GM19463 (cell line): Measurements from ENCODE around the gene RABL6.

ENCODE experiments used
- ATAC-seq: cut with Tn5 transposase; IDR thresholded peaks from one replicate; pipeline ENCODE4 v1.9.1; 2021; ENCODE audit warnings: mild to moderate bottlenecking, moderate library complexity; ENCODE audit not compliant: unreplicated experiment

Gene RABL6

DNA sequence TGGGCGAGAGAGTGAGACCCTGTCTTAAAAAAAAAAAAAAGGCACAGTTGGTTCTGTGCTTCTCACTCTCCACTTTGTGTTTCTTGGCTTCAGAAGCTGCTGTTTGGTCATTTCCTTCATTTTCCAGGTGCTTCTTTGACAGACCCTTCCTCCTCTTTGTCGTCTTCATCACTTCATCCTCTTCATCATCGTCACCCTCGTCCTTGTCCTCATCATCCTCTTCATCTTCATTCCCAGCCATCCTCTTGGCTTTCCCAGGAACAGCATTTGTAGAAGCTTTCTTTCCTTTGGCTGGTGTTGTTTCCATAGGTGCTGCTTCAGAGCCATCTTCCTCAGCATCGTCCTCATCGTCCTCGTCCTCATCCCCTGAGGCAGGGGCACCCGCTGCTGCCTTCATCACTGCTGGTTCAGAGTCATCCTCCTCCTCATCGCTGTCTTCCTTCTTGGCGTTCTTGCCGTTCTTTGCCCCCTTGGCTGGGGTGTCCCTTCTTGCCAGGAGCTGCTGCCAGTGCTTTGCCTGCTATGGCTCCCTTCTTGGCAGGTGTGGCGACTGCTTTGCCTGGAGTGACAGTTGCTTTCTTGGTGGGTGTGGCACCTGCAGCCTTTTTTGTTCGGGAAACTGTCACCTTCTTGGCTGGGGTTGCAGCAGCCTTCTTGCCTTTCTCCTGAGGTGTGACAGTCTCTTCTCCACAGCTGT, 7.1 kb downstream of the RABL6 start:
- ATAC-seq, result no peak

DNA sequence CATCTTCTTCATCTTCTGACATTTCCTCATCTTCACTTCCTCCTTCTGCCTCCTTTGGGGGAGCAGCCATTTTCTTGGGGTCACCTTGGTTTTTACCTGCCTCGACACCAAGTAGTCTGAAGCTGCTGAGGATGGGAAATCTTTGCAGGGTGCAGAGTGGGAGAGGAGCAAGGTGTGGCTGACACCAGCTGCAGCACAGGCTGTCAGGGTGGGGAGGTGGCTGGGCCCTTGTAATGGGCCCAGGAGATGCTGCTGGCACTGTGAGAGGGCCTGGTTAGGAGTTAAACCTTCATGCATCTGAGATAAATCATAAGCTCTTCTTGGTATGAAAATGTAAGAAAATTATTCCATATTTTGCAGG, 7.7 kb downstream of the RABL6 start:
- ATAC-seq, result no peak

- no peak for ATAC-seq
Observed at GRCh38 chr9:136820971-136821825, 13.4 kb downstream of the RABL6 start.

DNA sequence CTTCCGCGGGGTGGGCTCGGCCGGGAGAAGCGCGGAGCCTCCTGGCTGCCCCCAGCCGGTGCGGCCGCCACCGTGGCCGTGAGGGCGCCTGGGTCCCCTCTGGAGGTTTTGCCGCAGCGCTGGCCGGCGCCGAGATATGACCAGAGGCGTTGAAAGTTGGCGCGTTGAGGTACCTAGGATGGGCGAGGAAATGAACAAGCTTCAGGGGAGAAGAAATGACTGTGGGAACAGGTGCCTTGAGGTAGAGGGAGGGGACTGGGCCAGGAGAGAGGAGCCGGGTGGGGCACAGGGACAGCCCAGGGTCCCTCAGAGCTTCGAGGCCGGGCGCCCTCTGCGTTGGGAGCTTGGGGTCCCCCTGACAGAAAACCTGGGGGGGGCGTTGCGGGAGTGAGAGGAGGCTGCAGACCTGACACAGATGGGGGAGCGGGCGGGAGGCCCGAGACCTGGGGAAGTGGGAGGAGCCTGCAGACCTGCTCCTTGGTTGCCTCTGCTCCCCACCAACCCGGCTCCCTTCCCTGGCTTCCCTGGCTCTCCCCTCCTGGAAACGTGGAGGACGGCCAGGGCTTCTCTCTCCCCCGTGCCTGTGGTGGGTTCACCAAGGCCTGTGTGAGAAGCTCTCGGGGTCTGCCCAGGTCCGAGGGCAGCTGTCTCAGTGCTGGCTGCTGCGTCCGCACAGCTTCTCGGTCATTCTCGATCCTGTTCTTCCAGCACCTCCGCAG, 14.2 kb downstream of the RABL6 start:
- ATAC-seq, result no peak

DNA sequence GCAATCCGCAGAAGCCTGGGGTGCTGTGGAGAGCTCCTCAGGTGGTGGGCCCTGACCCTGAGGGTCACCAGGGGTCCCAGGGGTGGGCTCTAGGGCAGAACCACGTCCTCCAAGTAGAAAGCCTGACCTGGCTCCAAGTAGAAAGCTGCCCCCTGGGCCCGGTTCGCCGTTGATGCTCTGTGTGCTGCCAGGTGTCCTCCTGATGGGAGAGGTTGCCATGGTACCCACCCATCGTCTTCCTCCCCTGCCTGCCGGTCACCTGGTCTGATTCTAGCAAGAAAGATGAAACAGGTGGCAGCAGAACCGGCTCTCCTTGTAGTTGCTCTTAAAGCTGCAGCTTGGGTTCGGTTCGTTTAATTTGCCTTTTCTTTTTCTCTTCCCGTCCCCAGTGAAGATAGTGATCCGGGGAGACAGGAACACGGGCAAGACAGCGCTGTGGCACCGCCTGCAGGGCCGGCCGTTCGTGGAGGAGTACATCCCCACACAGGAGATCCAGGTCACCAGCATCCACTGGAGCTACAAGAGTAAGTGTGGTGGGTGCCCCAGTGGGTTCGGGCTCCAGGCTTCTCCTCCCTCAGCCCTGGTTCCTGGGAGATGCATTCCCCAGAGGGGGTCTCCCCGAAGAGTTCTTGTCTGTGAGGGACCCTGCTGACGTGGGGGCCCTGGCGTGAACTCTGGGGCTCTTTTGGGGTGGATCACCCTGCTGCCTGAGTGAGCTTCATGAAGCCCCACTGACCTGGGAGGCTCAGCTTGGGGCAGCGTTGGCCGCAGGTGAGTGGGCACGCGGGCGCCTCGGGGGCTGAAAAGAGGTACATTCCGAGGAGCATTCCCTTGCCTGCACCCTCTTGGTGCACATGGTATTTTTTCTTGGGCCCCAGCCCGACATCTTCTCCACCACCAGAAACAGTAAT, 15.6 kb downstream of the RABL6 start:
- no peak for ATAC-seq

DNA sequence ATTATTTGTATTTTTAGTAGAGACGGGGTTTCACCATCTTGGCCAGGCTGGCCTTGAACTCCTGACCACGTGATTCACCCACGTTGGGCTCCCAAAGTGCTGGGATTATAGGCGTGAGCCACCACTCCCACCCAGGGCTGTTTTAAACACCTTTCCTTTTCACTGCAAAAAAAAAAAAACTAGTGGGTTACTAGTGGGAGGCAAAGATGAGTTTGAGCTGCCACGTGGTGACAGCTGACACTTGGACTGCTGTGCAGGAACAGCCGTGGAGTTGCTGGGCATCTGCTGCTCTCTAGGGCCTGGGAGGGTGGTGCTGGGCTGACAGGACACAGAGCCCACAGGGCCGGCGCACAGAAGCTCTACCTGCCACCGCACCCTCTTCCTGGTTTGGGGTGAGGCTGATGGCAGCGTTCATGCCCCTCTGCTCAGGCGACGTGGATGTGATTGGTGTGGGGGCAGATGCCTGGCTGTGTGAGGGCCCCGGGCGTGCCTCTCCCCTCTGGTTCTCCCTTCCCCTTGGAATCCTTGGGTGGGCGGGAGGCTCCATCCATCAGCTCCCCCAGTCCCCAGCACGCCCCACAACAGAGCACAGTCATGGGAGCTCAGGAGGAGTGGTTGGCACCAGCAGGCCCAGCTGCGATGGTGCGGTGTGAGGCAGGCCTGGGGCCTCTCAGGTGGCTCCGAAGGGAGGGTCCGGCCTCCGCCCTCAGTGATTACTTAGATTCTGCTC, 16.9 kb downstream of the RABL6 start:
- ATAC-seq, result no peak

GRCh38 chr9:136825295-136826187, 17.8 kb downstream of the RABL6 start:
- ATAC-seq, result no peak

- no peak for ATAC-seq
Observed at GRCh38 chr9:136826188-136826541, 18.4 kb downstream of the RABL6 start.

DNA sequence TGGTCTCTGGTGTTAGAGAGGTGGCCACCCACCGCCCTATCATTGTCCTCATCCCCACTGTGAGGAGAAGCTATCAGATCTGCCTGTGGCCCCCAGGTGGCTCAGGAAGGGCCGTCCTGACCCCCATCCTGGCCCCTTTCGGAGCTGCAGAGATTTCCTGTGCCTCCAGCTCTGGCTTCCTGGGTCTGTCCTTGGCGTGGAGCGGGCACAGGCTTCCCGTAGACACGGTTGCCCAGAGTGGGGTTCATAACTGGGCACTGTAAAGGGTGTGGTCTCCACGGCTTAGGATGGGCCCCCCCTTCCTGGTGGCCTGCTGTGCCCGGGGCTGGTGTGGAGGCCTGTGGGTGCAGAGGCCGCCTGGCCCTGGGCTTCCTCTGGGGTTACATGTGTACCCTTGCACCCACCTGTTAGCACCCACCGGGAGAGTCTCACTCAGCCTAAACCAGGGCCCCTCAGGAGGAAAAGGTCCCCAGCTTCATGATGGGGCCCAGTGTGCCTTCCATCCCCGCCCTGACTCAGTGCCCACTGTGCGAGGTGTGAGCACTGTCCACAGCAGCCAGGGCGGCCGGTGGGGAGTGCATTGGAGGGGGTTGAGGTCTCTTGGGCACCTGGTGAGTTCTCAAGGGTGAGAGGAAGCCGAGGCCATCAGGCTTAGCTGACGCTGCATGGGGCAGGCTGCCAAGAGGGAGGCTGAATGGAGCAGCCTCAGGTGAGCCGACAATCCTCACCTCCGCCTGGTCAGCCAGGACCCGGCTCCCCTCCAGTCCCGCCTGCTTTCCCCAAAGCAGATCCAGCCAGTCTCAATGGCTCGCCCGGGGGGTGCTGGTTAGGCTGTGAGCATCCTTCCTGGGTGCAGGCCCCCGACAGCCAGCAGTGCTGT, 19.2 kb downstream of the RABL6 start:
- ATAC-seq, result no peak

DNA sequence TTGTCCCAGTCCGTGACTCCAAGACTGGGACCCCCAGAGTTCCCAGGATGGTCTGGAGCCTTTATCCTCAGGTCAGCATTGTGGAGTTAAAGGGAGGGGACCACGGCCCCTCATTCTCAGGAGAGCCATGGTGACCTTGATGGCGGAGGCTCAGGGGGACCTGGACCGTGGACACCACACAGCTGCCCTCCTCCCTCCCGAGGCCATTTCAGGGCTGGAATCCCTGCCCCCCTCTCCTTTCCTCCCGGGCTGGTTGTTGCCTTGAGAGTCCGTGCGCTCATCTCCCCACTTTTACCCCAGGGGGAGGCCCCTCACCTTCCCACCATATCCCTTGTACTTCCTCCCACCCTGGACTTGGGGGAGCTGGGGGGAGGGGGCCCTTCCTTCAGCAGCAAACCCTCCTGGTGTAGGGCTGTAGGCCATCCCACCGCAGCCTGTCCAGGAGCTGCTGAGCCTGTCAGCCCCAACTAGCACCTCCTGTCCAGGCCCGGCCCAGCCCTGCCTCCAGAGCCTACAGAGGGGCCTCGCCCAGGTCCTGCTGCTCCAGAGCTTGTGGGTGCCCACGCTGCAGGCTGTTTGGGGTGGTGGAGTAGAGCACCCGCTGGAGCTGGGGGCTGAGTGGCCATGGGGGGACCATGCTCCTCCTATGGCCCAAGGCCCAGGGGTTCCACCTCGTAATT, 20.2 kb downstream of the RABL6 start:
- ATAC-seq, result no peak

- no peak for ATAC-seq
Observed at GRCh38 chr9:136828474-136829140, 20.9 kb downstream of the RABL6 start.

GRCh38 chr9:136829412-136829811, 21.7 kb downstream of the RABL6 start:
- no peak for ATAC-seq

DNA sequence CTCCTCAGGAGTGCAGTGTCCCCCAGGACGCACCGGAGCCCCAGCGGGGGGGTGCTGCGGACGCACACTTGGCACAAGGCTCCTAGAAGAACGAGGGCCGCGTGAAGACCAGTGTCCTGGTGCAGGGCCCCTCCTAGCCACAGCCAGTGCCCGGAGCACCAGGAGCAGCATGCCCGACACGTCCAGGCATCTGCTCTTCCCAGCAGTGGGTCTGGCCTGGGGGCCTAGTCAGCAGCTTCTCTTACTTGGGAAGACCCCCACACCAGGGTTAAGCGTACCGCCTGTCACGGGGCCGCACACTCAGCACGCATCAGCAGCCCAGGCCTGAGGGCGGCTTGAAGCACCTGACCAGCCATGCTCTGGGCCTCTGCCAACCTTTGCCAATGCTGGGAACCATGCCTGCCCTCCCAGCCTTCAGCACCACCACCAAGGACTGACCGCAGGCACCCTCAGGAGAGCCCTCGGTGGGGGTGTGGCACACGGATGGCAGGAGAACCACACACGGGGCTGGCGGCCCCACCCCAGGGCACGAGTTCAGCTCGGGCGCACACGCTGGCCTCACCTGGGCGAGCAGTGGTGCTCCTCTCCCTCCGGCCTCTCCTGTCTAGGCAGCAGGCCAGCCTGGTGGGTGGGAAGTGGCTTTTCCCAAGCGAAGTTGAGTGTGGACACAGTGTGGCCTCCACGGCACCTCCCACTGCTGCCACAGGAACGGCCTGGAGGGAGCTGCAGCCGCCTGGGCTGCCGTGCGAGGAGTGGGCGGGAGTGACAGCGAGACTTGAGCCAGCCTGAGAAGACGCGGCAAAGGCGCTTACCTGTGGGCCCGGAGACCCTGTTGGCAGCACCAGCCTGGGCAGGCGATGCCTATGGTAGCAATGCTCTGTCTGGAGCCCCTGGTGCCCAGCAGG, 22.5 kb downstream of the RABL6 start:
- no peak for ATAC-seq

DNA sequence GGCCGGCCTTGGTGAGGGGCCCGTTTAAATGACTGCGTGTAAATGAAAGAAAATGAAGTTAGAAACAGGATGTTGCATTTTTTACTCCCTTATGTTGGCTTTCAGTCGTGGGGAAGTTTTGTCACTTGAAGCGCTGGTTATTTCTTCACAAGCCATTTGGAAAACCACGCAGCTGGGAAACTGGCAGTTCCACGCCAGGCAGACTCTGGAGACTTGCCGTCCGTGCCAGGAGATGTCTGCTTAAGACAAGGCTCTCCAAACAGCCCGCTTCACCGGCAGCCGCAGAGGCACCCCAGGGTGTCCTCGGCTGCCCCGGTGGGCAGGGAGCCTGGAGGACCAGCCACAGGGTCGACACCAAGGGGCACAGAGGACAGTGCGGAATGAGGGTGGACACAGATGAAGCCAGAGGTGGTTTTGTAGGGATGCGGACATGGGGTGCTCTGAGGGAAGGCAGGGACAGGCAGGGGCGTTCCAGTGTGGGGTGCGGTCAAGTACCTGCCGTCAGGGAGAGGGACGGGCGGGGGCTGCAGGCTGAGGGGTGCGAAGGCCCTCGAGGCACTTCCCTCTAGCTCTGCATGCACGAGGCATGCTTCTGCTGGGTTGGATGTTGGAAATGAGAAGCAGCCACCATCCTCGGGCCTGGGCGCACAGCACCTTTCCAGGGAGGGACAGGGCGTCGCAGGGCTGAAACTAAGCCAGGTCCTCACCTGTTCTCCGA, 23.4 kb downstream of the RABL6 start:
- ATAC-seq, result no peak

- no peak for ATAC-seq
Observed at GRCh38 chr9:136831720-136832104, 24.0 kb downstream of the RABL6 start.
